Cardiac fibroblast (primary cell): ENCODE measurements around the gene CENPP.

Experiments
- DNase-seq, 2 donors: peaks; one replicate each; pipeline versions ENCODE4 v3.0.0 to v3.0.0-alpha.2; 2010; ENCODE audit warnings: low read depth in 2 of 2
- H3K4me3 ChIP-seq, 2 donors: replicated peaks in 1 of 2; 1 replicate in 1 of 2; 2 replicates in 1 of 2; pipeline ENCODE4 v1.5.1; 2011; ENCODE audit warnings: low read depth in 2 of 2, low read length in 2 of 2, mild to moderate bottlenecking in 2 of 2, moderate library complexity in 1 of 2
- CTCF ChIP-seq: IDR thresholded peaks from one replicate; pipeline ENCODE4 v1.5.1; 2011; ENCODE audit warnings: low read depth, mild to moderate bottlenecking, low read length, inconsistent platforms

CENPP gene

GRCh38 chr9:92325269-92325990, at the start of gene CENPP, which contains the start of gene NOL8:
CENPP (plus strand) TSS chr9:92325953.
NOL8 (minus strand) TSS chr9:92325350; CDS start chr9:92324161, 1,189 bp downstream.
- H3K4me3 ChIP-seq: peak within 1 kb of the TSS; percentile 71 to 83
- peak; percentile 91 to 95 for DNase-seq
- TF ChIP-seq CTCF: no peak

GRCh38 chr9:92276331-92277032, 49.3 kb upstream of the CENPP start:
- no peak for TF ChIP-seq CTCF
- no peak overlapping the region for H3K4me3 ChIP-seq
- peak in 1 of 2 donors; percentile 5 for DNase-seq

- H3K4me3 ChIP-seq: no peak overlapping the region
- DNase-seq: peak in 1 of 2 donors; percentile 65
- TF ChIP-seq CTCF: no peak
These were observed 47.6 kb upstream of the CENPP start for GRCh38 chr9:92278110-92278509.

GRCh38 chr9:92279302-92279701, 46.5 kb upstream of the CENPP start:
- no peak for TF ChIP-seq CTCF
- no peak for DNase-seq
- no peak overlapping the region for H3K4me3 ChIP-seq

GRCh38 chr9:92289708-92290390, 35.9 kb upstream of the CENPP start:
- DNase-seq: peak; percentile 41 to 72
- no peak overlapping the region for H3K4me3 ChIP-seq
- no peak for TF ChIP-seq CTCF

- DNase-seq: no peak
- no peak overlapping the region for H3K4me3 ChIP-seq
- no peak for TF ChIP-seq CTCF
These were observed 34.8 kb upstream of the CENPP start for GRCh38 chr9:92290785-92291429.
